GM18867 (cell line): Measurements from ENCODE around the gene CHRNA9.
"Not testable (repeated sequence)": the region's sequence is repeated elsewhere in the genome, so short reads cannot be mapped to it uniquely, and the experiment has no call there.

Source experiments
- ATAC-seq: cut with Tn5 transposase; IDR thresholded peaks from one replicate; pipeline ENCODE4 v1.9.1; 2021; ENCODE audit warnings: mild to moderate bottlenecking, moderate library complexity; ENCODE audit not compliant: unreplicated experiment

Gene CHRNA9, protein sequence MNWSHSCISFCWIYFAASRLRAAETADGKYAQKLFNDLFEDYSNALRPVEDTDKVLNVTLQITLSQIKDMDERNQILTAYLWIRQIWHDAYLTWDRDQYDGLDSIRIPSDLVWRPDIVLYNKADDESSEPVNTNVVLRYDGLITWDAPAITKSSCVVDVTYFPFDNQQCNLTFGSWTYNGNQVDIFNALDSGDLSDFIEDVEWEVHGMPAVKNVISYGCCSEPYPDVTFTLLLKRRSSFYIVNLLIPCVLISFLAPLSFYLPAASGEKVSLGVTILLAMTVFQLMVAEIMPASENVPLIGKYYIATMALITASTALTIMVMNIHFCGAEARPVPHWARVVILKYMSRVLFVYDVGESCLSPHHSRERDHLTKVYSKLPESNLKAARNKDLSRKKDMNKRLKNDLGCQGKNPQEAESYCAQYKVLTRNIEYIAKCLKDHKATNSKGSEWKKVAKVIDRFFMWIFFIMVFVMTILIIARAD

DNA sequence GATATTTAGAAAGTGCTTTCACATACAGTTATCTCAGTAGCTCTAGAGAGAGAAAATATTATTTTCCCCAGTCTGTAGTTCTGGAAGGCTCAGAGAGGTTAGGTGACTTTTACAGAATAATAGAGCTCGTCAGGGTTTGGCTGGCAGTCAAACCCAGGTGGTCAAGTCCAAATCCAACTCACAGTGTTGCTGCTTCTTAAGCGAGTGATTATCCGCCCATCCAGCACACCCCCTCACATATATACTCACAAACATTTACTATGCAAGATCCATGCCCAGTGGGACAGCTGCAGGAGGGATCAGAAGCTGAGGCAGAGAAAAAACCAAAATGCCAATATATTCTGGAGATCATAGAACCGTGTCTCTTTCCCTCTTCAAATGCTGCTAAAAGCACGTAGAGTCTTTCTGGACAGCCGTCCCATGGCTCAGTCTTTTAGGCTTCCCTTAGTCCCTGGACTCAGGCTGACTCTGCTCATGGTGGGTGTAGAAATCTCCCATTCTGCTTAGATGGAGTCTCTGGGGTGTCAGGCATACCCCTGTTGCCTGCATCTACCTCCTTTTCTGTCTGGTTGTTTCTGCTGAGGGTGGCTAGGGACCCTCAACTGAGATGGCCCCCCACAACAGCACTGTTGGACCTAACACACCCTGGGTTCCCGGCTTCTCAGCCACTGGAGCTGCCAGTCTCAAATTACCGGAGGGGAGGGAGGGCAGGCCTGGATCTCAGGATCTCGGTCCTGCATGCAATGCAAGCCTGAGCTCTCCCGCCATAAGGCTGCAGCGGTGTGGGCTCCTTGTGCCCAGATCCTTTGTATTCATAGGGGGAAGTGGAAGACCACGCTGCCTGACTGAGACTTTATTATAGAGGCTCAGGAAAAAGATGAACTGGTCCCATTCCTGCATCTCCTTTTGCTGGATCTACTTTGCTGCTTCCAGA lies at the start of gene CHRNA9:
TSS of gene CHRNA9 (plus strand) at position 743 of the 934 bp plus-strand sequence. CDS start at position 878, 135 bp downstream.
- no peak for ATAC-seq

DNA sequence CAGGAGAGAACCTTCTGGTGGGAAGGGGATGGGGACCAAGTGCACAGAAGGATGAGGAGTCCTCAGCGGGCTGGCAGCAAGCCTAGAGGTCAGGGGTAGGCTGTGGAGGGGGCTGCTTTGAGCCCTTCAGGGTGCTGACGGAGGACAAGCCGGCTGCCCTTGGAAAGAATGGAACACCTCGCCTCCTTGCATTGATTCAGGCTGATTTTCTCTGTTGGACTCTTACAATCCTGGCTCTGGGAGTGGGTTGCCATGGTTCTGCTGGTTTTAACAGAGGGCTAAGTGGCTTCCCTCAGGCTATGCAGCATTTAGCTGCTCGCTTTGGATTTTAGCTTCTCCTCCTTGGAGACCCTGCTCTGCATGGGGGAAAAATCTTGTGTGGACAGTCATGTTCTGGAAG lies 49.4 kb upstream of the CHRNA9 start:
- ATAC-seq = no peak

DNA sequence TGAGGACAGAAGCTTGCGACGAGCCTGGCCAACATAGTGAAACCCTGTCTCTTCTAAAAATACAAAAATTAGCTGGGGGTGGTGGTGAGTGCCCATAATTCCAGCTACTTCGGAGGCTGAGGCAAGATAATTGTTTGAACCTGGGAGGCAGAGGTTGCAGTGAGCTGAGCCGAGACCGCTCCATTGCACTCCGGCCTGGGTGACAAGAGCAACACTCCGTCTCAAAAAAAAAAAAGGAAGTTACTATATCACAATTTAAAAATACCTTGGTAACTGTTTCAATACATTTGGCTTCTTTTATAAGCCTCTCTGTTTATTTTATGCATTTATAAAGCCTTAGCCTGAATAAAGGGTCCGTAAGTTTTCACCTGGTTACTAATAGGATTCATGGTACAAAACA lies 46.6 kb upstream of the CHRNA9 start:
- no peak for ATAC-seq

DNA sequence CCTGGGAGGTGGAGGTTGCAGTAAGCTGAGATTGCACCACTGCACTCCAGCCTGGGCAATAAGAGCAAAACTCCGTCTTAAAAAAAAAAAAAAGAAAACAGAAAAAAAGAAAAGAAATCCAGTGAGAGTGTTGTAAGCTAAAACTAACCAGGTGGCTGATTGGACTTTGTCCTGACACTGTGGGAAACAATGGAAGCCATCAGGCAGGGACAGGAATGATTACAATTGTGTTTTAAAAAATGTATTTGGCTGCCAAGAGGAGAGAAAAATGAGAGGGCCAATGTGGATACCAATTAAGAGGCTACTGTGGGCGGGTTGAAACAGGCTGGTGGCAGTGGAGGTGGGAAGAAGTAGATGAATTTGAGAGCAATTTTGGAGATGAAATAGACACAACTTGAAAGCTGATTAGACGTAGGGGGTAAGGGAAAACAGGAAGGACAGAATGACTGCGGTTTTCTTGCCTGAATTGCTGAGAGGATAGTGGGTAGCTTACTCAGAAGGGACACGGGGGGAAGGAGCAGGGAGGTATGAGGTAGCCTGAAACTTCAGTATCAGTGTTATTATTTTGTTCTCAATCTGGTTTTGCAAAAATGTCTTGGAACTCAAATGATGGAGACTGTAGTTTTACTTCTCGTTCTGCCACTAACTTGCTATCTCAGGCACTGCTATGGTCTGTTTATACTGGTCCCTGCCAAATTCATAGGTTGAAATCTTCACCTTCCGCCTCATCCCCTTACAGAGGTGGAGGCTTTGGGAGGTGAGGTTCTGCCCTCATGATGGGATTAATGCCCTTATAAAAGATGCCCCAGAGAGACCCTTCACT lies 45.6 kb upstream of the CHRNA9 start:
- ATAC-seq = no peak

DNA sequence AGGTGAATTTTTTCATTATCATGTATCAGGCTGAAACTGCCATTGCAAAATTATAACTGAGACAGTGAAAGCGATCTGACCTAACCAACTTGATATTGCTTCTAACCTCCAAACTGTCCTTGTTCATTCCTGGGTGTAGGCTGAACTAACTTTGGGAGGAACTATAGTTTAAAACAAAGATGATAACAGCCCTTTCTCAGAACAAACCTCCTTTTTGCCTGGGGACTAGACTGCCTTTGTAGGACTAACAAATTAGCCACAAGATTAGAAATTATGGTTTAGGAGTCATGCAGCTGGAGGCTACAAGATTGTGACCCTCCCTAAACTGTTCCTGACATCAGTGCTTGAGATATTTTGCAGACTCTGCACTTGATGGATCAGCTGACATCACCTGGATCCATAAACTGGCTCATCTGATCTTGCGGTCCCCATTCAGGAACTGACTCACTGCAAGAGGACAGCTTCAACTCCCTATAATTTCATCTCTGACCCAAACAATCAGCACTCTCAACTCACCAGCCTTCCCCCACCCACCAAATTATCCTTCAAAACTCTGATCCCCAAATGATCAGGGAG lies 44.4 kb upstream of the CHRNA9 start:
- ATAC-seq = not testable (repeated sequence)

DNA sequence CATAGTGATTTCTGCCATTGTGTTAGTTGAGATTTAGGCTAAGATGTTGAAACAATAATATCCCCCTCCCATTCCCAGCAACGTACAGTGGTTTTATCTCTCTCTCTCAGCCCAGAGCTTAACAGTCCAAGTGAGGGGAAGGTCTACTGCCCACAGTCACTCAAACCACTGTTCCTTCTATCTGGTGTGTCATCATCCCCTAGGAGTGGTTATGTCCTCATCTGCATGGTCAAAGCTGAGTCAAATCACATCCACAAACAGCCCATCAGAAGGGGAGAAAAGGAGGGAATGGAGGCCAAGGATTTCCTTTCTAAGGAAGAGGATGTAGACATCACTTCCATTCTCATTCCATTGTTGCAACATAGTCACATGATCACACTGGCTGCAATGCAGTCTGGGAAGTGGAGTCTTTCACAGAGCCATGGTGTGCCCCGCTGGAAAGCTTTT lies 42.8 kb upstream of the CHRNA9 start:
- ATAC-seq = no peak

DNA sequence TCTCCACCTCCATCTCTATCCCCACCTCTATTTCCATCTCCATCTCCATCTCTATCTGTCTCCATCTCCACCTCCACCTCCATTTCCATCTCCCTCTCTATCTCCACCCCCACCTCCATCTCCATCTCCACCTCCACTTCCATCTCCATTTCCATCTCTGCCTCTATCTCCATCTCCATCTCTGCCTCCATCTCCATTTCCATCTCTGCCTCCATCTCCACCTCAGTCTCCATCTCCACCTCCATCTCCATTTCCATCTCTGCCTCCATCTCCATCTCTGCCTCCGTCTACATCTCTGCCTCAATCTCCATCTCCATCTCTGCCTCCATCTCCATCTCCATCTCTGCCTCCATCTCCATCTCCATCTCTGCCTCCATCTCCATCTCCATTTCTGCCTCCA lies 40.8 kb upstream of the CHRNA9 start:
- ATAC-seq = no peak

DNA sequence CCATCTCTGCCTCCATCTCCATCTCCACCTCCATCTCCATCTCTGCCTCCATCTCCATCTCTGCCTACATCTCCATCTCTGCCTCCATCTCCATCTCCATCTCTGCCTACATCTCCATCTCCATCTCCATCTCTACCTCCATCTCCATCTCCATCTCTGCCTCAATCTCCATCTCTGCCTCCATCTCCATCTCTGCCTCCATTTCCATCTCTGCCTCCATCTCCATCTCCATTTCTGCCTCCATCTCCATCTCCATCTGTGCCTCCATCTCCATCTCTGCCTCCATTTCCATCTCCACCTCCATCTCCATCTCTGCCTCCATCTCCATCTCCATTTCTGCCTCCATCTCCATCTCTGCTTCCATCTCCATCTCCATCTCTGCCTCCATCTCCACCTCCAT lies 40.1 kb upstream of the CHRNA9 start:
- ATAC-seq = not testable (repeated sequence)

DNA sequence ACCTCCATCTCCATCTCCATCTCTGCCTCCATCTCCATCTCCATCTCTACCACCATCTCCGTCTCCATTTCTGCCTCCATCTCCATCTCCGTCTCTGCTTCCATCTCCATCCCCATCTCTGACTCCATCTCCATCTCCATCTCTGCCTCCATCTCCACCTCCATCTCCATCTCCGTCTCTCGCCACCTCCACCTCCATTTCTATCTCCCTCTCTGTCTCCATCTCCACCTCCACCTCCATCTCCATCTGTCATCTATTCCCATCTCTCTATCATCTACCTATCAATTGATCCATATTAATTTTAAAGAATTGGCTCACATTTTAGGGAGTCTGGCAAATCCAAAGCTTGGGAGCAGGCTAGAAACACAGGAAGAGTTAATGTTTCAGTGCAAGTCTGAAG lies 39.6 kb upstream of the CHRNA9 start:
- no peak for ATAC-seq

DNA sequence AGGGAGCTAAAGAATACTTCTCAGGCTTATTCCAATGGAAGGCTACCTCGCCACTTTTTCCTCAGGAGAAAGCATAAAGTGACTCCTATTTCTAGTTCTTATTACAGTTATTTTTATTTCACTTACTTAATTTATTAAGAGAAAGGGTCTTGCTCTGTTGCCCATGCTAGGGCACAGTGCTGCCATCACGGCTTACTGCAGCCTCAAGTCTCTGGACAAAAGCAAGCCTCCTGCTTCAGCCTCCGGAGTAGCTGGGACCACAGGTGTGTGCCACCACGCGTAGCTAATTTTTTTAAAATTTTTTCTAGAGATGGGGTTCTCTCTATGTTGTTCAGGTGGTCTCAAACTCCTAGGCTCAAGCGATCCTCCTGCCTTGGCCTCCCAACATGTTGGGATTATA lies 36.0 kb upstream of the CHRNA9 start:
- ATAC-seq = no peak

DNA sequence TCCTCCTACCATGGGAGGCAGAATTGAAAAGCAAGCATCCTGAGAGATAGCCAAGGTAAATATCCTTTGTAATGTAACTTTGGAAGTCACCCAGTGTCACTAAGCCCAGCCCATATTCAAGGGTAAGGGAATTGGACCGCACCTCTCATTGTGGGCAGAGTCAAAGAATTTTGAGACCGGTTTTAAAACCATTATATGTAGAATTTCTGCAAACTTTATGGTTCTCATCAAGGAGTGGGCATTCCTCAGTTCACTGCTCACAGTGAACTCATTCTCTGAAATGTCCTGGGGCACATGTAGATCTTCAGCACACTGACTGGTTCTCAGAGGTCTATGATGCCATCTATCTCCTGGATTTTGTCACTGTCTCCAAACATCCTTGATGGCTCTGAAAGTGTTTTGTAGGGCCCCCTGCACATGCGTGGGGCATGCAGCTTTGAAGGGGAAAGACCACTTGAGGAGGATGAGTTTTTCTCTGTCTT lies 35.3 kb upstream of the CHRNA9 start:
- ATAC-seq = no peak

DNA sequence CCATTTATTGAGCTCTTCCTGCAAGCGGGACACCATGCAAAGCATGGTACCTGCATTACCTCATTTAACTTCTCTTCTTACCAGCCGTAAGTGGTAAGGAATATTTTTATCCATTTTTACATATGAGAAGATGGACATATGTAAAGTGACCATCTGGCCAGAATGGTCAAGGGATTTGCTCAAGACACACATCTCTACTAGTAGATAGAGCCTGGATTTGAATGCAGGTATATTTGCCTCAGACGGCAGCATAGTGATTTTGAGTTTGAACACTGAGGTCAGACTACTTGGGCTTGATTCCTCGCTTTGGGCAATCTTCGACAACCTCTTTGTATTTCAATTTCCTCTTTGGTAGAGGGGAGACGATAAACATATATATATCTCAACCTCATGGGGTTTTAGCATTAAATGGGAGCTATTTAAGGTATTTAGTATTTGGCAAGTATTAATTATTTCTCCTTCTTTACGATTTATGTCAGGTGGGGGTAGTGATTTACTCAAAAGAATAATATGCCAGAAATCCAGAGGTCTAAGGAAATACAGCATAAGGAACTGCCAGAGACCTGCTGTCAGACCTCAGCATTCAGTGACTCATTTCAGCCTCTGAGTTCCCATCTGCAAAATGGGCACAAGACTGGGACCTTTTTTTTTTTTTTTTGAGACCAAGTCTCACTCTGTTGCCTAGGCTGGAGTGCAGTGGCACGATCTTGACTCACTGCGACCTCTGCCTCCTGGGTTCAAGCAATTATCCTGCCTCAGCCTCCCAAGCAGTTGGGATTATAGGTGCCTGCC lies 34.6 kb upstream of the CHRNA9 start:
- ATAC-seq = no peak

DNA sequence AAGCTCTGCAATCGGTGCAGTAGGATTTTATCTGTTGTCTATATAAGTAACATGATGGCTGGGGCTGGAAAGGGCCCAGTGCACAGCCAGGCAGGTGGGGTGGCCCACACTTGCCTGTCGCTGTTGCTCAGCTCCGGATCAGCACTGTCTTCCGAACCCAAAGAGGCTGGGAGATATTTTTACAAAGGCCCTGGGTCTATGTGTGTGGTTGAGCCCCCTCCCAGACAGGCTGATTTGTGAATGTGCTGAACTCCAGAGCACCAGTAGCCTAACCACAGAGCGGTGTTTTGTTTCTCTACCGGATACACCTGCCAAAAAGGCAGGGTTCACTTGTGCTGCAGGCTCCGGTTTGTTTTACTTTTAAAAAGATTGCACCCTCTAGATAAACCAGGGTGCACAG lies 33.5 kb upstream of the CHRNA9 start:
- peak; percentile 66 for ATAC-seq

DNA sequence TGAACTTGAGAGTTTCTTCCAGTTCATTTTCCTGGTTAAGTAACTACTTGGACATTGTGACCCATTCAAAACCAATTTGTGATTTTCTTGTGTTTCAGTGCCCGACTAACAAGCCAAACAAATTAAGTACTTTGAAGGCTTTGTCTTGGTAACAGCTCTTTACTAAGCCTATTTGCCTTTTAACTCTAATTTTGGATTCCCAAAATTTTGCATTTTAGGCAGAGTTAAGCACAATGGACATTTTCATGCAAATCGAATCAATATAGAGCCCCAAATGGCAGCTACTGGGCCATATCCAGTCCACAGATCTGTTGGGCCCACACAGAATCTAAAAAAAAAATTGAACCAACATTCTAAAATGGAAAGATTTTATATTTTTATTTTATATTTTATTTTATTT lies 31.4 kb upstream of the CHRNA9 start:
- ATAC-seq = no peak

DNA sequence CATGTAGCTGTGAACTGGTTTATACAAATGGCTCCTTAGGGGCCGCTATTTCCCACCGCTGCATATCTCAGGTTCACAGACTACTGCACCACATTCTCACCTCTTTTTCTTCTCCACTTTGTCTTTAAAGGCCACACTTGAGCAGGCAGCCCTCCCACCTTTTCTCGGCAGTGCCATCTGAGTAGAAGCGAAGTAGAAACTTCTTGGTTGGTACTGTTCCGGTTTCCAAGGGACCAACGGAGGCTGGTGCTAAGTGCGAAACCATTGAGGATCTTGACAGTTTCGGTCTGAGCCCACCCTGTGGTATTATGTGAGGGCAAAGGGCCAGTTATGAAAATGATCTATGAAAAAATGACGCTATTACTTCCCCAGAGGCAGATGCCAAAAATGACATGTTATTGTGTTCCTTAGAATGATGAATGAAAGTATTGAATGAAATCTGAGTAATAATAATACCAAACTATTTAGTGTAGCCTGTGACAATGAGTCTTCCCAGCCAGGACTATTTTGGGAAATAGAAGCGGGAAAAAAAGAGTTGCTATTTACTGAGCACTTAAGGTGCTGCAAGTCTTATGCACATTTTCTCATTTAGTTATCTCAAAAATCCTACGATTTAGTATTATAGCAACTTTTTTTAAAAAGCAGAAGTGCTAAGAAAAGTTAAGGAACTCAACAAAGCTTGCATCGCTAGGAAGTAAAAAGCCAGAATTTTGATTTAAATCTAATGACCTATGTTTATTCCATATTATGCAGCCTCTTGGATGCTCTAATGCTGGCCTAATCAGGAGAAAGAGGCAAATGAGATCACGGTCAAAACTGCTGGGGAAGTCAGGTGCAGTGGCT lies 29.6 kb upstream of the CHRNA9 start:
- ATAC-seq = peak; percentile 49

DNA sequence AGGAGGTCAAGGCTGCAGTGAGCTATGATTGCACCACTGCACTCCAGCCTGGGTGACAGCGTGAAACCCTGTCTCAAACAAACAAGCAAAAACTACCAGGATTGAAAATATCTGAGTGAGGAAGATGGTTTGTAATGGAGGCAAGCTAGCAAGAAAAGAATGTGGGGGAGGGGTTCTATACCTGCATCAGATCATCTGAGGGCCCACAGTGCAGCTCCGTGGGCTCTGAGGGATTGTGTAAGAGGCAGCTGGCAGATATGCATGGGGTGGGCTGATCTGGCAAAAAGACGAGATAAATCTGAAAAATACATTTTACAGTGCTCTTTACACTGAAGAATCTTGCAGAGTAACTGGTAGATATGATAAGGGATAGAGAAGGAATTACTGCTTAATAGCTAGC lies 28.9 kb upstream of the CHRNA9 start:
- no peak for ATAC-seq

DNA sequence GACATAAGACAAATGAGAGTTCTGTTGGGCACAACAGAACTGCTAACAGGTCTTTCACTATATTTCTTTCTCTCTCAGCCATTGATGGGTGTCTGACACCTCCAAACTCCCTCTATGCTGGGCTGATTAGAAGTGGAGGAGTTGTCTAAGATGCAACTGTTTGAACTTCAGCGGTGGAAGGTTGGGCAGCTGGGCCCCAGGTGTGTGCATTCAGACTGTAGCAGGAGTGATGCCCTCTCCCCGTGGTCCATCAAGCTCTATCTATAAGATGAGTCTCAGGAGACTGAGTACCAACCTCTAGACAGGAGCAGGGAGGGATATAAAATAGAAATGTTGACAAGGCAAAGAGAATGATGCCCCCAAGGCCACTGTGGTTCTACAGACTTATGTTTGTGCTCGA lies 28.2 kb upstream of the CHRNA9 start:
- no peak for ATAC-seq

DNA sequence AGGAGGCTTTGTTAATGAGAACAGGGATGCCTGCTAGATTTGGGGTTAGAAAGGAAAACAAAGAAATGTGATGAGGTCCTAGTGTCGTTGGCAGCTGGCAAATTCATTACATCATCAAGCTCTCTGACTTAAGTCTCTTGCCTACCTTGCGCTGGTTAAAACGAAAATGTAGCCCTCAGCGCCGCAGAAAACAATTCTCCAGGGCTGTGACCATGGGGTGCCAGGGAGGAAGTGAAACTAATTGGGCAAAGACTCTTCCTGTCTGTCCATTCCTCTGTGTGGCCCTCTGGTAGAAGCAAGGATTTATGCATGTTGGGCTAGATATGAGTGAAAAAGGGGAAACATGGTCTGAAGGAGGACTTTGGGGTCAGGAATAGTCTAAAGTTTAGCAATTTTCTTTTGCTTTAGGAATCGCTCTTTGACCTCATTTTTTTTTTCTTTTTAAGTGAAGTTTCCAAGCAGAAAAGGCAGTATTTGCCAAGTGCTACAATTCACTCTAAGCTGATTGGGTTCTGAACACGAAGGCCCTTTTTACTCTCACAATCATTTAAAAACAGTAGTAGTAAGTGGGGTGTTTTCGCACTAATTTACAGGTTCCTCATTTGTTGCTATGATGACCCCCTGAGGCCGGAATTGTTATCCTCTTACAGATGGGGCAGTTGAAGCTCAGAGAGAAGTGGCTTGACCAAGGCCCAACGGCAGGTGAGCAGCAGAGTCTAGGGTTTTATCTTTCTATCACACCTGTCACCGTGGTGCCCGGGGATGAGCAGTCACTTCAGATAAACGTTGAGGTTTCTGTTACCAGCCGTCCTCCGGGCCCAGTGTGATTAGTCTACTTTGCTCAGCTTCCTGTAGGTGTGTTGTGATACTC lies 27.3 kb upstream of the CHRNA9 start:
- peak; percentile 31 for ATAC-seq
